ENCODE results near the gene CDC5L.

DNA sequence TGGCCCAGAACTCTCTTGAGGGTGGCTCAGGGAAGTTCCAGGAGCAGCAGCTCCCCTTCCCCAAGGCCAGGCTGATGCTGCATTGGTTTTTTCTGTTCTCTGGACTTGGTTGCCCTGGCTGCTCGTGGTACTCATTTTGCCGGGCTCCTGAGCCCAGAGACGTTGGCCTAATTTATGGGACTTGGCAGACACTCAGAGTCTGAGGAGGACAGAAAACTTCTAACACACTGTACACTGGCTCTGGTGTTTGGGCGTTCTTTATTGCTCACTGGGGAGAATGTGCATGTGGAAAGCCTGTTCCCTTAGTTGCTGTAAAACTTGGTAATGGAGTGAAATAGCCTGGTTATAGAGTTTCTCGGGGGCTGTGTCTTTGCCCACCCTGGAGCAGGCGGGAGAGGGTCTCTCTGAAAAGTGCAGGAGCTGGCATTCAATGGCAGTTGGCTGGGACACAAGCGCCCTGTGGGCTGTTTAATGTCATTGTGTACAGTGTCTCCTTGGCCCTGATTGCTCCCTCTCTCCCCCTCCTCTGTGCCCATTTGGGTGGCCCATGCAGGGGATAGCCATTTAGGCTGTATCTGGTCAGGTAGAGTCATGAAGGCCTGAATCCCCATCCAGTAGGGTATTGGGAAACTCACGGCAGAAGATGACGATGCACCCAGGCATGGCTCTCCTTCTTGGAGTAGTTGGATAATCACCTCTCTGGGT lies 109.3 kb downstream of the CDC5L start:
- no peak for TF ChIP-seq POLR2A (IDR thresholded peaks at IDR 0.05; ENCODE audit: borderline replicate concordance, extremely low read depth, insufficient read depth, insufficient read length)
- TF ChIP-seq, protein P1, sequence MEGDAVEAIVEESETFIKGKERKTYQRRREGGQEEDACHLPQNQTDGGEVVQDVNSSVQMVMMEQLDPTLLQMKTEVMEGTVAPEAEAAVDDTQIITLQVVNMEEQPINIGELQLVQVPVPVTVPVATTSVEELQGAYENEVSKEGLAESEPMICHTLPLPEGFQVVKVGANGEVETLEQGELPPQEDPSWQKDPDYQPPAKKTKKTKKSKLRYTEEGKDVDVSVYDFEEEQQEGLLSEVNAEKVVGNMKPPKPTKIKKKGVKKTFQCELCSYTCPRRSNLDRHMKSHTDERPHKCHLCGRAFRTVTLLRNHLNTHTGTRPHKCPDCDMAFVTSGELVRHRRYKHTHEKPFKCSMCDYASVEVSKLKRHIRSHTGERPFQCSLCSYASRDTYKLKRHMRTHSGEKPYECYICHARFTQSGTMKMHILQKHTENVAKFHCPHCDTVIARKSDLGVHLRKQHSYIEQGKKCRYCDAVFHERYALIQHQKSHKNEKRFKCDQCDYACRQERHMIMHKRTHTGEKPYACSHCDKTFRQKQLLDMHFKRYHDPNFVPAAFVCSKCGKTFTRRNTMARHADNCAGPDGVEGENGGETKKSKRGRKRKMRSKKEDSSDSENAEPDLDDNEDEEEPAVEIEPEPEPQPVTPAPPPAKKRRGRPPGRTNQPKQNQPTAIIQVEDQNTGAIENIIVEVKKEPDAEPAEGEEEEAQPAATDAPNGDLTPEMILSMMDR (IDR thresholded peaks at IDR 0.05 in 2 of 3, conservative IDR thresholded peaks at IDR 0.05 in 1 of 3; ENCODE audit: borderline replicate concordance in 1 of 3, insufficient read depth in 1 of 3, low read depth in 2 of 3, low read length in 2 of 3): no peak
- no peak for TF ChIP-seq ZFX (IDR thresholded peaks at IDR 0.05)
- no peak for TF ChIP-seq EZH2 (IDR thresholded peaks at IDR 0.05)
- no peak for TF ChIP-seq JUND (IDR thresholded peaks at IDR 0.05)
- TF ChIP-seq, protein P2, sequence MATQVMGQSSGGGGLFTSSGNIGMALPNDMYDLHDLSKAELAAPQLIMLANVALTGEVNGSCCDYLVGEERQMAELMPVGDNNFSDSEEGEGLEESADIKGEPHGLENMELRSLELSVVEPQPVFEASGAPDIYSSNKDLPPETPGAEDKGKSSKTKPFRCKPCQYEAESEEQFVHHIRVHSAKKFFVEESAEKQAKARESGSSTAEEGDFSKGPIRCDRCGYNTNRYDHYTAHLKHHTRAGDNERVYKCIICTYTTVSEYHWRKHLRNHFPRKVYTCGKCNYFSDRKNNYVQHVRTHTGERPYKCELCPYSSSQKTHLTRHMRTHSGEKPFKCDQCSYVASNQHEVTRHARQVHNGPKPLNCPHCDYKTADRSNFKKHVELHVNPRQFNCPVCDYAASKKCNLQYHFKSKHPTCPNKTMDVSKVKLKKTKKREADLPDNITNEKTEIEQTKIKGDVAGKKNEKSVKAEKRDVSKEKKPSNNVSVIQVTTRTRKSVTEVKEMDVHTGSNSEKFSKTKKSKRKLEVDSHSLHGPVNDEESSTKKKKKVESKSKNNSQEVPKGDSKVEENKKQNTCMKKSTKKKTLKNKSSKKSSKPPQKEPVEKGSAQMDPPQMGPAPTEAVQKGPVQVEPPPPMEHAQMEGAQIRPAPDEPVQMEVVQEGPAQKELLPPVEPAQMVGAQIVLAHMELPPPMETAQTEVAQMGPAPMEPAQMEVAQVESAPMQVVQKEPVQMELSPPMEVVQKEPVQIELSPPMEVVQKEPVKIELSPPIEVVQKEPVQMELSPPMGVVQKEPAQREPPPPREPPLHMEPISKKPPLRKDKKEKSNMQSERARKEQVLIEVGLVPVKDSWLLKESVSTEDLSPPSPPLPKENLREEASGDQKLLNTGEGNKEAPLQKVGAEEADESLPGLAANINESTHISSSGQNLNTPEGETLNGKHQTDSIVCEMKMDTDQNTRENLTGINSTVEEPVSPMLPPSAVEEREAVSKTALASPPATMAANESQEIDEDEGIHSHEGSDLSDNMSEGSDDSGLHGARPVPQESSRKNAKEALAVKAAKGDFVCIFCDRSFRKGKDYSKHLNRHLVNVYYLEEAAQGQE (IDR thresholded peaks at IDR 0.05; ENCODE audit: low read depth): no peak
- no peak for TF ChIP-seq TCF7L2 (IDR thresholded peaks at IDR 0.05; ENCODE audit: borderline replicate concordance, extremely low read depth, insufficient read depth, insufficient read length)
- no peak for TF ChIP-seq ELF1 (IDR thresholded peaks at IDR 0.05; ENCODE audit: borderline replicate concordance, low read depth)
- no peak for TF ChIP-seq CEBPB (IDR thresholded peaks at IDR 0.05; ENCODE audit: low read depth)
- TF ChIP-seq, protein P3, sequence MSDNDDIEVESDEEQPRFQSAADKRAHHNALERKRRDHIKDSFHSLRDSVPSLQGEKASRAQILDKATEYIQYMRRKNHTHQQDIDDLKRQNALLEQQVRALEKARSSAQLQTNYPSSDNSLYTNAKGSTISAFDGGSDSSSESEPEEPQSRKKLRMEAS (IDR thresholded peaks at IDR 0.05): no peak
- TF ChIP-seq POLR2AphosphoS5 (IDR thresholded peaks at IDR 0.05; ENCODE audit: low read depth, low read length): no peak
